Activated naive CD4-positive, alpha-beta T cell treated with anti-CD3 and anti-CD28 coated beads, Interleukin-2, amount 10 ng/mL, durations not matched to agents 7 days and 5 days (primary cell): Measurements from ENCODE around the gene CLEC3B.
"Not testable (repeated sequence)": the region's sequence is repeated elsewhere in the genome, so short reads cannot be mapped to it uniquely, and the experiment has no call there.

Experiments used
- CTCF ChIA-PET: fragments of 350-600 bp; sonication (Branson Sonifier 250); formaldehyde crosslinking; loops from one replicate; lab custom pipeline; 2021; ENCODE audit warnings: antibody characterized with exemption; lab: Charles Lee
- DNase-seq: peaks from one replicate; pipeline ENCODE4 v3.0.0-alpha.2; 2020
- H3K27ac Mint-ChIP-seq: one replicate; pipeline ENCODE4 v1.8.0; 2021; ENCODE audit warnings: mild to moderate bottlenecking, moderate library complexity, mixed read lengths
- H3K27me3 Mint-ChIP-seq: one replicate; pipeline ENCODE4 v1.8.0; 2021; ENCODE audit warnings: mild to moderate bottlenecking, mixed read lengths
- H3K36me3 Mint-ChIP-seq: one replicate; pipeline ENCODE4 v1.8.0; 2021; ENCODE audit warnings: mixed read lengths
- H3K4me1 Mint-ChIP-seq: one replicate; pipeline ENCODE4 v1.8.0; 2021; ENCODE audit warnings: mixed read lengths
- H3K4me3 Mint-ChIP-seq: one replicate; pipeline ENCODE4 v1.8.0; 2021; ENCODE audit warnings: mild to moderate bottlenecking, moderate library complexity, mixed read lengths
- H3K9me3 Mint-ChIP-seq: one replicate; pipeline ENCODE4 v1.8.0; 2021; ENCODE audit warnings: mixed read lengths

CLEC3B gene

GRCh38 chr3:45067941-45068340 lies 41.8 kb downstream of the CLEC3B start:
- Mint-ChIP-seq H3K27me3 (peaks cover 35% of the 10 kb centered on the region), H3K36me3 (no peaks in the 10 kb centered on the region), H3K27ac (no peak overlapping the region), H3K4me1 (peaks cover 23% of the 10 kb centered on the region), H3K9me3 (no peaks in the 10 kb centered on the region), H3K4me3 (no peak overlapping the region)
- no peak for DNase-seq
- CTCF ChIA-PET: no interaction called here

DNA sequence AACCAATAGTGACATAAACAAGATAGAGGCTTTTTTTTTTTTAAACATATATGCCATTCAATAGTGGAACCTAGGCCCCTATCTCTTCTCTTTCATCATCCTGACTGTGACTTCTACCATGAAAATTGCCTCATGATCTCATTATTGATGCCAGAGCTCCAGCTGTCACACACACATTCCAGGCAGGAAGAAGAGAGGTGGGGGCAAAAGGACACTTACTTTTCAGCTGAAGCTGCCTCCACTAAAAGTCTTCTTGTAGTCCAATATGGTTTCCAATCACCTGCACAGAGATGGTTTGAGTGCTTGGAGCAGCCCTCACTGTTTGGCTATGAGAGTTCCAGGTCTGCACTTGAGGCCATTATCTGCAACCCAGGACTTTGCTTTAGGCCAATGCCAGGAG lies 45.0 kb downstream of the CLEC3B start:
- DNase-seq: no peak
- Mint-ChIP-seq H3K4me3 (no peak overlapping the region), H3K27ac (no peak overlapping the region), H3K9me3 (no peaks in the 10 kb centered on the region), H3K36me3 (no peaks in the 10 kb centered on the region), H3K27me3 (peaks cover 56% of the 10 kb centered on the region), H3K4me1 (peaks cover 5% of the 10 kb centered on the region)
- CTCF ChIA-PET: no interaction called here

GRCh38 chr3:45075821-45076625 lies 49.9 kb downstream of the CLEC3B start:
- peaks cover 4% of the 10 kb centered on the region for H3K4me1 Mint-ChIP-seq
- CTCF ChIA-PET: interaction anchor here (0.7 kb wide), 1 partner anchor 134 kb away, joined by 3 read pairs; no protein-coding TSS in a partner anchor
- H3K9me3 Mint-ChIP-seq: peaks cover 8% of the 10 kb centered on the region
- no peaks in the 10 kb centered on the region for H3K36me3 Mint-ChIP-seq
- H3K27me3 Mint-ChIP-seq: peaks cover 73% of the 10 kb centered on the region
- no peak for DNase-seq
- no peak overlapping the region for H3K4me3 Mint-ChIP-seq
- H3K27ac Mint-ChIP-seq: no peak overlapping the region

- not testable (repeated sequence) for H3K27ac Mint-ChIP-seq, H3K9me3 Mint-ChIP-seq, H3K4me3 Mint-ChIP-seq, H3K4me1 Mint-ChIP-seq, DNase-seq, H3K36me3 Mint-ChIP-seq
- CTCF ChIA-PET: interaction anchor here (1.5 to 2.0 kb wide), 2 partner anchors 132 kb away, joined by 3 to 11 read pairs; no protein-coding TSS in a partner anchor
- peaks cover 72% of the 10 kb centered on the region for H3K27me3 Mint-ChIP-seq
Measured at GRCh38 chr3:45078256-45078655, 52.2 kb downstream of the CLEC3B start.

DNA sequence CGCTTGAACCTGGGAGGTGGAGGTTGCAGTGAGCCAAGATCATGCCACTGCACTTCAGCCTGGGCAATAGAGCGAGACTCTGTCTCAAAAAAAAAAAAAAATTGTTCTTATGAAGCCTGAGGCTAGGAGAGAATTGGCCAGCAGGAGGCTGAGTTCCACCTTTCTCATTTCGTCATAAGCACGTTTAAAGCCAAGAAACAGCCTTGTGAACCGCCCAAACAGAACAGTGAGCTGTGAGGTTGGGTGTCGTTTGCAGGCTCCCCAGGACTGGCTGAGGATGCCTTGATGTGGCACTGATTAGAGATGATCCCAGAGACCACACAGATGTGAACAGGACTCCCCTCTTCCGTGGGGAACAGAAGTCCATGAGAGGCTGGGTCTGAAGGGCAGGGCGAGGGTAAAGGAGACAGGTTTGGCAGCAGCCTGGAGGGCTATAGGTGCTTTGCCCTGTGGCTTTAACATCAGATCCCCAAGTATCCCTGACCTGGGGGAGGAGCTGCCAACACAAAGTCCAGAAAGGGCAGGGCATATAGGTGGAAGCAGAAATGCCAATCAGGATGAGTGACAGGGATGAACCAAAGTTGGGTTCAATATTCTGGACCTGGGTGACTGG lies 52.9 kb downstream of the CLEC3B start:
- CTCF ChIA-PET: interaction anchor here (1.2 to 2.0 kb wide), 3 partner anchors 10 to 143 kb away, joined by 3 to 11 read pairs (median 4); no protein-coding TSS in a partner anchor
- H3K4me1 Mint-ChIP-seq: peaks cover 4% of the 10 kb centered on the region
- no peak overlapping the region for H3K27ac Mint-ChIP-seq
- DNase-seq: peak; percentile 45
- H3K36me3 Mint-ChIP-seq: no peaks in the 10 kb centered on the region
- H3K4me3 Mint-ChIP-seq: no peak overlapping the region
- peaks cover 74% of the 10 kb centered on the region for H3K27me3 Mint-ChIP-seq
- H3K9me3 Mint-ChIP-seq: peaks cover 8% of the 10 kb centered on the region

GRCh38 chr3:45079715-45080114 lies 53.6 kb downstream of the CLEC3B start:
- peaks cover 74% of the 10 kb centered on the region for H3K27me3 Mint-ChIP-seq
- H3K27ac Mint-ChIP-seq: no peak overlapping the region
- H3K4me1 Mint-ChIP-seq: peaks cover 4% of the 10 kb centered on the region
- no peak for DNase-seq
- CTCF ChIA-PET: interaction anchor here (0.7 to 2.0 kb wide), 4 partner anchors 10 to 142 kb away, joined by 3 to 11 read pairs (median 4); no protein-coding TSS in a partner anchor
- no peak overlapping the region for H3K4me3 Mint-ChIP-seq
- H3K9me3 Mint-ChIP-seq: peaks cover 8% of the 10 kb centered on the region
- H3K36me3 Mint-ChIP-seq: no peaks in the 10 kb centered on the region

DNA sequence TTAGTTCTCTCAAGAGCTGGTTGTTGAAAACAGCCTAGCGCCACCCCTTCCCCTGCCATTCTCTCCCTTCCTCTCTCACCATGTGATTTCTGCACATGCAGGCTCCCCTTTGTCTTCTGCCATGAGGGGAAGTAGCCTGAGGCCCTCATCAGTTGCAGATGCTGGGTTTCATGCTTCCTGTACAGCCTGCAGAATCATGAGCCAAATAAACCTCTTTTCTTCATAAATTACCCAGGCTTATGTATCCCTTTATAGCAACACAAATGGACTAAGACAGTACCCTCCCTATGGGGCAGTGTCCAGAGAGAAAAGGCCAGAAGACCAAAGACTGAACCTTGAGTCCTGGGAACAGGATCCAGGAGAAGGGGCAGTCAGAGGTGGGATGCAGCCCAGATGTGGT lies 54.7 kb downstream of the CLEC3B start:
- CTCF ChIA-PET: no interaction called here
- Mint-ChIP-seq H3K27me3 (peaks cover 78% of the 10 kb centered on the region), H3K36me3 (no peaks in the 10 kb centered on the region), H3K4me3 (no peak overlapping the region), H3K27ac (no peak overlapping the region), H3K9me3 (peaks cover 8% of the 10 kb centered on the region), H3K4me1 (peaks cover 4% of the 10 kb centered on the region)
- DNase-seq: no peak

DNA sequence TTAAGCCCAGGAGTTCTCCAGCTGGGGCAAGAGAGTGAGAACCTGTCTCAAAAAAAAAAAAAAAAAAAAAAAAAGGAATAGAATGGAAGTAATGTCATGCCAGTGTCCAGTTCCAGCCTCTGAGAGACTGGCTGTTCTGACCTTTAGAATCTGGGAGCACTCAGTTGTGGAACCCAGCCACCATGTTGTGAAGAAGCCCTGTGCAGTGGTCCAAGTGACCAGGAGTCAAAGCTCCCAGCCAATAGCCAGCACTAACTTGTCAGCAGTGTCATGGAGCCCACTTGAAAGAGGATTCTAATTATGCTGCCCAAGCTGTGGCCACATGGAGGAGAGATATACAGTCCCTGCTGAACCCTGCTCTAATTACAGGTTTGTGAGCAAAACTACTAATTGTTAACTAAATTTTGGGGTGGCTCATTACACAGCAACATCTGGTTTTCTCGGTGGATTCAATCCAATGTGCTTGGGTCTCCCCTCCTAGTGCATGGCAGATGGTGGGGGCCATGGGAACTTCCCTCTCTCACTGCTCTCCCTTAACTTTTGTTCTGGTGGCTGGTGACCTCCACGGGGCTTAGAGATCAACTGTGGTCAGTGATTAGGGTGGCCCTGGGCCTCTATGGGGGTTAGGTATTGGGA lies 55.5 kb downstream of the CLEC3B start:
- Mint-ChIP-seq H3K9me3 (peaks cover 8% of the 10 kb centered on the region), H3K4me1 (peaks cover 4% of the 10 kb centered on the region), H3K4me3 (no peak overlapping the region), H3K27me3 (peaks cover 77% of the 10 kb centered on the region), H3K27ac (no peak overlapping the region), H3K36me3 (no peaks in the 10 kb centered on the region)
- DNase-seq: no peak
- CTCF ChIA-PET: no interaction called here

DNA sequence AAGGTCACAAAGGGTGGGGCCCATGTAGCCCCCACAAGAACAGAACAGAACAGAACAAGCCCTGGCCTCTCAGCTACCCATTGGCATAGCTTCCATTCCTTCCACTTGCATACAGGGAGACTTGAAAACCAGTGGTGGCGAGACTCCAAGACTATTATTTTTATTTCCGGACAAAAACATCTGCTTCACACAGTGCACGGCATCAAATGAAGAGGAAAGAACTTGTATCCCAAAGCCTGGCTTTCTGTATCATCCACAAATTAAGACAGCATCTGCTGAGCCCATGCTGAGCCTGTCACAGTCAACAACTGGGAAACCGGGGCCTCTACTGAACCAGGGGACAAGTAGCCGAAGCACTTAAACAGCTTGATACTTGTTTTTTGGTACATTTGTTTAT lies 56.0 kb downstream of the CLEC3B start:
- H3K4me3 Mint-ChIP-seq: no peak overlapping the region
- H3K27me3 Mint-ChIP-seq: peaks cover 78% of the 10 kb centered on the region
- H3K27ac Mint-ChIP-seq: no peak overlapping the region
- peaks cover 8% of the 10 kb centered on the region for H3K9me3 Mint-ChIP-seq
- DNase-seq: no peak
- H3K36me3 Mint-ChIP-seq: peaks cover 3% of the 10 kb centered on the region
- peaks cover 4% of the 10 kb centered on the region for H3K4me1 Mint-ChIP-seq
- CTCF ChIA-PET: no interaction called here

GRCh38 chr3:45083023-45083422 lies 56.9 kb downstream of the CLEC3B start:
- Mint-ChIP-seq H3K4me1 (peaks cover 4% of the 10 kb centered on the region), H3K4me3 (no peak overlapping the region), H3K27me3 (peaks cover 72% of the 10 kb centered on the region), H3K36me3 (peaks cover 7% of the 10 kb centered on the region), H3K27ac (no peak overlapping the region), H3K9me3 (peaks cover 8% of the 10 kb centered on the region)
- no peak for DNase-seq
- CTCF ChIA-PET: no interaction called here

- Mint-ChIP-seq H3K4me1 (no peaks in the 10 kb centered on the region), H3K4me3 (no peak overlapping the region), H3K27ac (no peak overlapping the region), H3K27me3 (peaks cover 71% of the 10 kb centered on the region), H3K9me3 (peaks cover 8% of the 10 kb centered on the region), H3K36me3 (peaks cover 14% of the 10 kb centered on the region)
- CTCF ChIA-PET: no interaction called here
- DNase-seq: no peak
Measured at GRCh38 chr3:45084361-45084760, 58.3 kb downstream of the CLEC3B start.

DNA sequence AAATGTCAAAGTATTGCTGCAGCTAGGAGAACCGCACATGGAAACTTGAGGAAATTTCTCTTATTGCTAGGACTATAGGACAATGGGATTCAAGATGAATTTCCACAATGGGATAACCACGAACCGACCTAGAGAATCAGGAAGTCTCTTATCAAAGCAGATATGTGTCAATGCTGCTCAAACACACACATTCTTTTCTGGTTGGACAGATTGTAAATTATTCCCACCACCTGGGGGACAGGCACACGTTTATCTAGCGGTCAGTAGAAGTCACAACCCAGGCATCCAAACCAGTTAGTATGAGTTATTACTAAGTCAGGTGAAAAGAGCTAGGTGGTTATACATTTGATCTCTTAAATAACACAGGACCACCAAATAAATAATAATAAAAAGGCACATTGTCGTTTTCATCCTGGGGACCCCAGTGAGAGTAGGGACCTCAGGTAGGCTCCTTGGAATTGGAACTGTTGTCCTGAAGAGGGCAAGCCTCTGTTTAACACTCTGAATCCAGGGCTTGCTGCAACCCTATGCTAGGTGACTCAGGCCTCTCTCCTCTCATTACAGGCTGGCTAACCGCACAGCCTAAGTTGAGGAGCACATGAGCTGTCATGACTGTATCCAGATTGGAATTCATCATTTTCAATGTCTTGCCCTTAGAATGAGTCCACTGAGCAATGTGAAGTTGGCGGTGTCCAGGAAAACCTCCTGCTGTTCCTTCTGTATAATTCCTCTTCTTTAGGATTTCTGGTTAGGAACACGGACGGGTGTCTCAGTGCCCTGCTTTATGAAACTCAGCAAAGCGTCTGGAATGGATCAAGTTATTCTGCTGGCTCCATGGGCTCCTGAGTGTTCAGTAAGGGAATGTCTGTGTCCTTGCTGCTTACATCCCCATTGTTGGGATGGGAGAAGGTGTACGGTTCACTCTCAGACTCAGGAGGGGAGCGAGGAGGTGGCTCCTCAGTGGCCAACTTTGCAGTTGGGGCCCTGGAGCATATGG lies 59.0 kb downstream of the CLEC3B start:
- DNase-seq: no peak
- CTCF ChIA-PET: no interaction called here
- Mint-ChIP-seq H3K4me1 (no peaks in the 10 kb centered on the region), H3K27me3 (peaks cover 73% of the 10 kb centered on the region), H3K9me3 (peaks cover 7% of the 10 kb centered on the region), H3K4me3 (no peak overlapping the region), H3K27ac (no peak overlapping the region), H3K36me3 (peaks cover 19% of the 10 kb centered on the region)
